Measurements from ENCODE around the gene IL12RB1.

The IL12RB1 gene

DNA sequence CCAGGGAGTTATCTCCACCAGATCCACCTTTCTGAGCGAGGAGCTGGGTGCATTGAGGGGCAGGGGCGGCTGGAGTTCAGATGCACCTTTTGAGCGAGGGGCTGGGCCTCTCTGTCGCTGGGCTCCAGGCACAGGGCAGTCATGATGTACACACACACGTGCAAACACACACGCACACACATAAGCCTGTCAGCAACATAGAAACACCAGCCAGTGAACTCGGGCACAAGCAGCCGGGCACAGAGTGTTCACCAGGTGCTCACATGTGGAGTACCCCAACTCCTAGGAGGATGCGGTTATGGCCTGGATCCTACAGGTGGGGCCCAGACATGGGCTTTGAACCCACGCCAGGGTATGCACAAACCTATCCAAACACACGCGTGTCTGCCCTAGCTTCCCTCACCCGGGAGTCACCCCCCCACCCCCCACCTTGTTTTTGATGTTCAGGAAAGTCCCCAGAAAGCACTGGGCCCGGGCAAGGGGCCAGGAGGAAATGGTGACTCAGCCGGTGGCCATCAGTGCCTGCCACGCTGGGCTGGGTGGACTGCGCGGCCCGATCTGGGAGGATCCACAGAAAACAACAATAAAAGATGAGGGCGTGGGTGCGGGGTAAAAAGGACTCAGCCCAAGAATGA is 65.5 kb downstream of the IL12RB1 start:
- TF ChIP-seq, protein P1, sequence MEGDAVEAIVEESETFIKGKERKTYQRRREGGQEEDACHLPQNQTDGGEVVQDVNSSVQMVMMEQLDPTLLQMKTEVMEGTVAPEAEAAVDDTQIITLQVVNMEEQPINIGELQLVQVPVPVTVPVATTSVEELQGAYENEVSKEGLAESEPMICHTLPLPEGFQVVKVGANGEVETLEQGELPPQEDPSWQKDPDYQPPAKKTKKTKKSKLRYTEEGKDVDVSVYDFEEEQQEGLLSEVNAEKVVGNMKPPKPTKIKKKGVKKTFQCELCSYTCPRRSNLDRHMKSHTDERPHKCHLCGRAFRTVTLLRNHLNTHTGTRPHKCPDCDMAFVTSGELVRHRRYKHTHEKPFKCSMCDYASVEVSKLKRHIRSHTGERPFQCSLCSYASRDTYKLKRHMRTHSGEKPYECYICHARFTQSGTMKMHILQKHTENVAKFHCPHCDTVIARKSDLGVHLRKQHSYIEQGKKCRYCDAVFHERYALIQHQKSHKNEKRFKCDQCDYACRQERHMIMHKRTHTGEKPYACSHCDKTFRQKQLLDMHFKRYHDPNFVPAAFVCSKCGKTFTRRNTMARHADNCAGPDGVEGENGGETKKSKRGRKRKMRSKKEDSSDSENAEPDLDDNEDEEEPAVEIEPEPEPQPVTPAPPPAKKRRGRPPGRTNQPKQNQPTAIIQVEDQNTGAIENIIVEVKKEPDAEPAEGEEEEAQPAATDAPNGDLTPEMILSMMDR (conservative IDR thresholded peaks at IDR 0.05; ENCODE audit: control insufficient read depth, insufficient read depth, low read depth, low read length) = no peak
- H3K4me3 ChIP-seq (ENCODE audit: control insufficient read depth, low read depth, low read length) = no peak overlapping the region
- DNase-seq (ENCODE audit: low read depth) = peak; percentile 80

- H3K4me3 ChIP-seq (ENCODE audit: control insufficient read depth, low read depth, low read length) = no peak overlapping the region
- peak; percentile 39 for DNase-seq (ENCODE audit: low read depth)
- TF ChIP-seq, protein P1 (conservative IDR thresholded peaks at IDR 0.05; ENCODE audit: control insufficient read depth, insufficient read depth, low read depth, low read length) = no peak
Observed at GRCh38 chr19:18020212-18021085, 66.3 kb downstream of the IL12RB1 start.

DNA sequence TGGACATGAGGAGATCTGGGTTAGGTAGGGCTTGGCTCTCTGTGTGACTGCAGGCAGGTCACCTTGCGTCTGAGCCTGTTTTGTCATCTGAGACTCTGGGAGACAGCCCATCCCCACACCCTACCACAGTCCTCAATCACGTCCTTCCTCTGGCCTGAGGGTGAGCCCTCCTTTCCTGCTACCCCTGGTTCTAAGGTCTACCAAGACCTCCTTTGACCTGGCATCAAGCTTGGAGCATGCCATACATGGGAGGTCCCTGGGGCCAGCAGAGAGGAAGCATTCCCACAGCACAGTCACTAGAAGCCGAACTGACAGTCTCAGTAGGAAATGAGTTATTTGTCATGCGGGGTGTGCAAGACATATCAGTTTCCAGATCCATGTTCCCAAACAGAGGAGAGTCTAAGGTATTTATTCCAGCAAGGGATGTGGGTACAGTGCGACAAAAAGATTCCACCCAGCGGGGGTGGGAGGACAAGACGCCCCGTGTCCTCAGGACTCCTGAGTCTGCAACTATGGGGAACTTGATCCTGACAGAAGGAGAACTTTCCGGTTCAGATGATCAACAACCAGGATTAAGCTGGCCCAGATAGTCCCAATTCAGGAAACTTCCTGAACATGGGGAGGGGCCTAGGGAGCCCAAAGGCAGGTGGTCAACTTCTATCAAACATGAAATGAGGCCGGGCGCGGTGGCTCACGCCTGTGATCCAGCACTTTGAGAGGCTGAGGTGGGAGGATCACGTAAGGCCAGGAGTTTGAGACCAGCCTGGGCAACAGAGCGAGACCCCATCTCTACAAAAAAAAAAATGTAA is 69.3 kb downstream of the IL12RB1 start:
- H3K4me3 ChIP-seq (ENCODE audit: control insufficient read depth, low read depth, low read length) = no peak overlapping the region
- no peak for DNase-seq (ENCODE audit: low read depth)
- TF ChIP-seq, protein P1 (conservative IDR thresholded peaks at IDR 0.05; ENCODE audit: control insufficient read depth, insufficient read depth, low read depth, low read length) = no peak

DNA sequence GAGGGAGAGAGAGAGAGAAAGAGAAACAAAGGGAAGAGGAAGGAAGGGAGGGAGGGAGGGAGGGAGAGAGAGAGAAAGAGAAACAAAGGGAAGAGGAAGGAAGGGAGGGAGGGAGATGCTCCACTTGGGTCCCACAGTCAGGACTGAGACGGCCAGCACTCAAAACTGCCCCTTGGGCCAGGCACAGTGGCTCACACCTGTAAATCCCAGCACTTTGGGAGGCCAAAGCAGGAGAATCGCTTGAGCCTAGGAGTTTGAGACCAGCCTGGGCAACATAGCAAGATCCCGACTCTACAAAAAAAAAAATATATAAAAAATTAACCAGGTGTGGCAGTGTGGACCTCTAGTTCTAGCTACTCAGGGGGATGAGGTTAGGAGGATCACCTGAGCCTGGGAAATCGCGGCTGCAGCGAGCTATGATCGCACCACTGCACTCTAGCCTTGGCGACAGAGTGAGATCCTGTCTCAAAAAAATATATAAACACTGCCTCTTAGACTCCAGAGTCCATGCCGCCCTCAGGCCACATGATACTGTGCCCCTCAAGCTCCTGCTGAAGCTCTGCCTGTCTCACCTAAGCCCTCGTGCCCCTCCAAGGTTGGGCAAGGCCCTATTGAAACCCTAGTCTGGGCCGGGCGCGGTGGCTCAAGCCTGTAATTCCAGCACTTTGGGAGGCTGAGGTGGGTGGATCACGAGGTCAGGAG is 70.4 kb downstream of the IL12RB1 start:
- no peak overlapping the region for H3K4me3 ChIP-seq (ENCODE audit: control insufficient read depth, low read depth, low read length)
- DNase-seq (ENCODE audit: low read depth) = no peak
- TF ChIP-seq, protein P1 (conservative IDR thresholded peaks at IDR 0.05; ENCODE audit: control insufficient read depth, insufficient read depth, low read depth, low read length) = no peak

DNA sequence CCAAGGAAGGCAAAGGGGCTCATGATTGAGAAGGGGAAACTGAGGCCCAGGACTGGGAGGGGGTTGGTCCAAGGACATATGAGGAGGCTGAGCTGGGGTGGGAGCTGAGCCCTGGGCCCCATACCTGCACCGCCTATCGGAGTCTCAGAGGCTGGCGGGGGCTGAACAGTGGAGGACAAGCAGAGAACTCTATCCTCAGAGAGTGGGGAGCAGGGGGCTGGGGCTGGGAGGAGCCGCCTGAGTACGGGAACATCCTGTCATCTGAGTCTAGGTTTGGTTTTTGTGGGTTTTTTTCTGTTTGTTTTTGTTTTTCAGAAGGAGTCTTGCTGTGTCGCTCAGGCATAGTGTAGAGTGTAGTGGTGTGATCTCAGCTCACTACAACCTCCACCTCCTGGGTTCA is 72.5 kb downstream of the IL12RB1 start:
- TF ChIP-seq, protein P1 (conservative IDR thresholded peaks at IDR 0.05; ENCODE audit: control insufficient read depth, insufficient read depth, low read depth, low read length) = no peak
- H3K4me3 ChIP-seq (ENCODE audit: control insufficient read depth, low read depth, low read length) = no peak overlapping the region
- DNase-seq (ENCODE audit: low read depth) = no peak
